ENCODE results near the gene HOXC5. TPM values are rescaled to one million over a fixed set of nuclear protein-coding genes. Genes with fewer than 3 reads are reported as not detected.

The HOXC5 gene
- total and polyA plus RNA-seq, 8 donors: 0.25 to 1.3 TPM; not detected in 6

DNA sequence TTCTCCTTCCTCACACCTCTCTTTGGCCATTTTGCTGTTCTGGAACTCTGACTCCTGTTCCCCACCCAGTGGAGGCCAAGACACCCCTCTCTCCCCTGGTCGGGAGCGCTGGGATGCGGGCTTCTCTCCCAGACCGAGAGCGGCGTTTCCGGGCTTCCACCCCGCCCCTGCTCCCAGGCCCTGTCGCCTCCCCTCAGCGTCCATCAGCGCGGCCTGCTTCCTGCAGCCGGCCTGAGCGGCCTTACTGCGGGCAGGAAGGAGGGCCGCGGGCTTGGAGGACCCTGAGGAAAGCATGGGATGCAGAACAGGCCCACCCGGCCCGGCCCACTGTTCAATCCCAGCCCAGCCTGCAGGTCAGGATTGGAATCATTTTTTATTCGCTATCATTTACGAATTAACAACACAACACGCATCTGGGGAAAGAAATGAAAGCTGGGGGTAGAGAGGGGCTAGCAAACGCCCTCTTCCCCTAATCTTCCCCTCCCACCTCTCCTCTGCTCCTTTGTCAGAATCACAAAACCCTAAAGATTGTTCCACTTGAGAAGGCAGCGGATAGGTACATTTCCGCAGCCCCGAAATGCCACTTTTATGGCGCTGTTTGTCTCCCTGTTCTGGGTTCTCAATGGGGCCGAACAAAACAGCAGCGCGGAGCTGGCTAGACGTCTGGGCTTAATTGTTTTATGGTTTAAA lies 27.9 kb upstream of the HOXC5 start:
- intact Hi-C loops (cut with DNase I; ENCODE audit: low total_unique reads): loop anchor here (5.0 kb wide), 1 partner anchor 202 kb away; no protein-coding TSS in a partner anchor
- no peak overlapping the region for H3K27ac ChIP-seq
- peaks cover 53 to 100% (median 99%) of the 10 kb centered on the region in 3 donors for H3K27me3 ChIP-seq
- peaks cover 20 to 35% (median 30%) of the 10 kb centered on the region in 4 donors for H3K4me1 ChIP-seq
- TF ChIP-seq EP300 (IDR thresholded peaks at IDR 0.05): no peak
- TF ChIP-seq, protein P1, sequence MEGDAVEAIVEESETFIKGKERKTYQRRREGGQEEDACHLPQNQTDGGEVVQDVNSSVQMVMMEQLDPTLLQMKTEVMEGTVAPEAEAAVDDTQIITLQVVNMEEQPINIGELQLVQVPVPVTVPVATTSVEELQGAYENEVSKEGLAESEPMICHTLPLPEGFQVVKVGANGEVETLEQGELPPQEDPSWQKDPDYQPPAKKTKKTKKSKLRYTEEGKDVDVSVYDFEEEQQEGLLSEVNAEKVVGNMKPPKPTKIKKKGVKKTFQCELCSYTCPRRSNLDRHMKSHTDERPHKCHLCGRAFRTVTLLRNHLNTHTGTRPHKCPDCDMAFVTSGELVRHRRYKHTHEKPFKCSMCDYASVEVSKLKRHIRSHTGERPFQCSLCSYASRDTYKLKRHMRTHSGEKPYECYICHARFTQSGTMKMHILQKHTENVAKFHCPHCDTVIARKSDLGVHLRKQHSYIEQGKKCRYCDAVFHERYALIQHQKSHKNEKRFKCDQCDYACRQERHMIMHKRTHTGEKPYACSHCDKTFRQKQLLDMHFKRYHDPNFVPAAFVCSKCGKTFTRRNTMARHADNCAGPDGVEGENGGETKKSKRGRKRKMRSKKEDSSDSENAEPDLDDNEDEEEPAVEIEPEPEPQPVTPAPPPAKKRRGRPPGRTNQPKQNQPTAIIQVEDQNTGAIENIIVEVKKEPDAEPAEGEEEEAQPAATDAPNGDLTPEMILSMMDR (IDR thresholded peaks at IDR 0.05): no peak
- no peak for TF ChIP-seq POLR2AphosphoS5 (IDR thresholded peaks at IDR 0.05)
- no peak for TF ChIP-seq POLR2A (IDR thresholded peaks at IDR 0.05)
- WGBS, 5 donors: 12 to 15% (median 14%) methylated on average over 30 to 31 of the region's 31 CpGs
- DNase-seq: no peak
- no peaks in the 10 kb centered on the region for H3K9me3 ChIP-seq
- H3K4me3 ChIP-seq: no peak overlapping the region
- no peaks in the 10 kb centered on the region for H3K36me3 ChIP-seq

DNA sequence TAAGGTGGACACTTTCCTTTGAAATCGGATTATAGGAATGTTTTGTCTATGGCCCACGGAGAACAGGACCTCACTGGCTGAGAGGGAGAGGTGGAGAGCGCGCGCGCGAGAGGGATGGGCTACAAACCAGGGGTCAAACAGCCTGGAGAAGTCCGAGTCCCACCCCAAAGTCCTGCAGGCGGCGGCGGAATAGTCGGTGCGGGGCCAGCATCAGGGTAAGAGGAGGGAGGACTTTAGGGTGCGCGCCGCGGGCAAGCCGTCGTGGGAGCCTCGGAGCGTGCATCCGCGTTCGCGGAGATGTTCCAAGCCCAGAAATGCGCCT lies 27.4 kb upstream of the HOXC5 start:
- no peak overlapping the region for H3K27ac ChIP-seq
- no peak overlapping the region for H3K4me3 ChIP-seq
- WGBS, 5 donors: 4 to 7% (median 6%) methylated on average over 26 of the region's 26 CpGs
- no peak for DNase-seq
- TF ChIP-seq EP300 (IDR thresholded peaks at IDR 0.05) (no peak), POLR2A (IDR thresholded peaks at IDR 0.05) (no peak), POLR2AphosphoS5 (IDR thresholded peaks at IDR 0.05) (no peak)
- TF ChIP-seq, protein P1 (IDR thresholded peaks at IDR 0.05): no peak
- peaks cover 48 to 100% (median 99%) of the 10 kb centered on the region in 3 donors for H3K27me3 ChIP-seq
- intact Hi-C loops (cut with DNase I; ENCODE audit: low total_unique reads): loop anchor here (5.0 kb wide), 1 partner anchor 202 kb away; no protein-coding TSS in a partner anchor
- peaks cover 15 to 31% (median 25%) of the 10 kb centered on the region in 4 donors for H3K4me1 ChIP-seq
- no peaks in the 10 kb centered on the region for H3K9me3 ChIP-seq
- no peaks in the 10 kb centered on the region for H3K36me3 ChIP-seq

GRCh38 chr12:54005853-54006558 lies 26.8 kb upstream of the HOXC5 start:
- H3K4me1 ChIP-seq: peaks cover 15 to 26% (median 22%) of the 10 kb centered on the region in 4 donors
- no peaks in the 10 kb centered on the region for H3K9me3 ChIP-seq
- WGBS, 5 donors: 1 to 8% (median 6%) methylated on average over 34 to 39 of the region's 39 CpGs
- no peaks in the 10 kb centered on the region for H3K36me3 ChIP-seq
- H3K27me3 ChIP-seq: peaks cover 43 to 100% (median 99%) of the 10 kb centered on the region in 3 donors
- no peak overlapping the region for H3K27ac ChIP-seq
- intact Hi-C loops (cut with DNase I; ENCODE audit: low total_unique reads): loop anchor here (5.0 kb wide), 1 partner anchor 201 kb away; no protein-coding TSS in a partner anchor
- DNase-seq: peak; percentile 93 to 95
- TF ChIP-seq, protein P1 (IDR thresholded peaks at IDR 0.05): peak in 5 of 7 experiments; percentile 85 to 96 (median 92)
- TF ChIP-seq POLR2A (IDR thresholded peaks at IDR 0.05) (no peak), POLR2AphosphoS5 (IDR thresholded peaks at IDR 0.05) (peak in 1 of 3 donors; percentile 25), EP300 (IDR thresholded peaks at IDR 0.05) (no peak)
- H3K4me3 ChIP-seq: peak overlapping the region; percentile 16 to 44 (median 36)

DNA sequence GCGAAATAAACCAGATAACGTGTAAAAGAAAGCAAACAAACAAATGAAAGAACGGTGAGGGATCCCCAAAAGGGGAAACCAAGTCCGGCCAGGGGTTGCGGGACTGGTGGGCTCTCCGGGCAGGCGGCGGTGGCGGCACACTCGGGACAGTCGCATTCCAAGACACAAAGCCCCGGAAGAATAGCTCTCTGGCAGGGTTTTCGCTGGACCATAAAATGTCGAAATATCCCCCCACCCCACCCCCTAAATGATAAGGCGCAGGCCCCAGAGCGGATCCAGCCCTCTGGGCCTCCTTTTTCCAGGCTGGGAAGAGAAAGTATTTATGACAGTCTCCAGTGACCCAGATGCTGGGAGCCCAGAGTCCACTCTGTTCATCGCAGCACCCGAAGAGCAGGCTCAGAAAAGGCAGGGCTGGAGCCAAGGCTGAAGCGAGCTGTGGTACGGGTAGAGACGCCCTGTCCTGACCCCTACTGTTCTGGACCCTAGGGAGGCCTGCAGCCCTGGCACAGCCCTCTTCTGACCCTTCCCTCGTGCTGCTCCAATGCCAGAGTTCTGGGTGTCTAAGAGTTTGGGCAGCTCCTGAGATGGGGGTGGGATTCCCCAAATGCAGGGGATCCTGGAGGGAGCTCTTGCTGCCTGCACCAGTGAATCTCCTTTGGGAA lies 26.2 kb upstream of the HOXC5 start:
- DNase-seq: no peak
- WGBS, 5 donors: 10 to 40% (median 22%) methylated on average over 17 to 22 of the region's 22 CpGs
- no peaks in the 10 kb centered on the region for H3K9me3 ChIP-seq
- peaks cover 15 to 32% (median 25%) of the 10 kb centered on the region in 4 donors for H3K4me1 ChIP-seq
- peaks cover 38 to 100% (median 99%) of the 10 kb centered on the region in 3 donors for H3K27me3 ChIP-seq
- no peak overlapping the region for H3K27ac ChIP-seq
- peak overlapping the region; percentile 16 to 44 (median 36) for H3K4me3 ChIP-seq
- no peaks in the 10 kb centered on the region for H3K36me3 ChIP-seq
- TF ChIP-seq EP300 (IDR thresholded peaks at IDR 0.05) (no peak), POLR2A (IDR thresholded peaks at IDR 0.05) (no peak), POLR2AphosphoS5 (IDR thresholded peaks at IDR 0.05) (no peak)
- TF ChIP-seq, protein P1 (IDR thresholded peaks at IDR 0.05): no peak
- intact Hi-C loops (cut with DNase I; ENCODE audit: low total_unique reads): loop anchor here (5.0 kb wide), 1 partner anchor 201 kb away; no protein-coding TSS in a partner anchor
